Right lobe of liver (tissue), 4 donors: ENCODE data around the gene KCNJ4.

Source experiments
- CTCF ChIP-seq, 4 donors: fragments of 200-600 bp in 3 of 4; fragments of 450-650 bp in 1 of 4; IDR thresholded peaks; one replicate each; pipeline versions ENCODE4 v1.5.1 to v1.8.0; 2016 to 2022; ENCODE audit warnings: antibody characterized with exemption in 4 of 4, mild to moderate bottlenecking in 2 of 4
- POLR2A ChIP-seq: fragments of 450-650 bp; IDR thresholded peaks from one replicate; pipeline ENCODE4 v1.6.1; 2017; ENCODE audit warnings: antibody characterized with exemption, mild to moderate bottlenecking
- donor health status: DM: no; HTN: no; CAD: no.
- donor health status: DM: no; HTN: no; CAD: no.
- donor health status: DM: no; HTN: yes; CAD: no.

GRCh38 chr22:38453066-38453672, 1.8 kb downstream of the KCNJ4 start:
- TF ChIP-seq CTCF (IDR thresholded peaks at IDR 0.05) (no peak), POLR2A (no peak)
